ENCODE results near the gene DOK7. TPM values are rescaled to one million over a fixed set of nuclear protein-coding genes. Genes with fewer than 3 reads are reported as not detected.

The DOK7 gene
- total RNA-seq, 2 experiments from 2014 or later: not detected

DNA sequence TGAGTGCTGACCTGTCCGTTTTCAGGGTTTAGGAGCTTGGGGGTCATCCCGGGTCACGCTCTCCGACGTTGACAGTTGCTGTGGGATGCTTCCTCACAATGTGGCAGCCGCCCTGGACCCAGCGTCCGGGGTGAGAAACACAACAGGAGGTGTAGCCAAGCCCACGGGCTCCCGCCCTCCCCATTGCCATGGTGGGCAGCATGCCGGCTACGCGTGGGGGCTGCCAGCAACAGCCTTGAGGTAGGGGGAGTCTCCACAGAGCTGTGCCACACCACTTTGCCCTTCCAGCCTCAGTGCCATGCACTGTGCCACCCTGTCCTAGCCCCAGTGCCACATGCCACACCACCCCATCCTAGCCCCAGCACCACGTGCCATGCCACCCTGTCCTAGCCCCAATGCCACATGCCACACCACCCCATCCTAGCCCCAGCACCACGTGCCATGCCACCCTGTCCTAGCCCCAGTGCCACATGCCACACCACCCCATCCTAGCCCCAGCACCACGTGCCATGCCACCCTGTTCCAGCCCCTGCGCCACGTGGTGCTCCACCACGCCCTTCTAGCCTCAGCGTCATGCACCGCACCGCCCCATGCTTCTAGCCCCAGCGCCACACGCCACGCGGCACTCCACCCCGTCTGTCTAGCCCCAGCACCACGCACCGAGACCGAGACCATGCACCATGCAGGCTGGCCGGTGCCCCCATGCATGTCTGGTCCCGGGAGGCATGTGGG lies 29.8 kb upstream of the DOK7 start:
- Mint-ChIP-seq H3K27ac (no peak overlapping the region), H3K4me1 (ENCODE audit: low read depth) (no peaks in the 10 kb centered on the region), H3K4me3 (no peak overlapping the region), H3K9me3 (no peaks in the 10 kb centered on the region), H3K36me3 (ENCODE audit: low read depth) (peaks cover 10% of the 10 kb centered on the region), H3K27me3 (no peaks in the 10 kb centered on the region)
- ChIA-PET POLR2A (no interaction called here), CTCF (no interaction called here)
- H3K27me3 ChIP-seq (ENCODE audit: control insufficient read depth in 1 of 2, insufficient read depth in 2 of 2, low read length in 2 of 2): no peaks in the 10 kb centered on the region
- ATAC-seq (ENCODE audit: poor library complexity) (no peak), DNase-seq (no peak)
- no peaks in the 10 kb centered on the region for H3K9me3 ChIP-seq (ENCODE audit: control insufficient read depth in 1 of 2, insufficient read depth in 1 of 2, low read length in 2 of 2)
- intact Hi-C loops (cut with DNase I, micrococcal nuclease): no loop called here
- no peaks in the 10 kb centered on the region for H3K4me1 ChIP-seq (ENCODE audit: insufficient read depth, low read length)
- TF ChIP-seq, protein P1, sequence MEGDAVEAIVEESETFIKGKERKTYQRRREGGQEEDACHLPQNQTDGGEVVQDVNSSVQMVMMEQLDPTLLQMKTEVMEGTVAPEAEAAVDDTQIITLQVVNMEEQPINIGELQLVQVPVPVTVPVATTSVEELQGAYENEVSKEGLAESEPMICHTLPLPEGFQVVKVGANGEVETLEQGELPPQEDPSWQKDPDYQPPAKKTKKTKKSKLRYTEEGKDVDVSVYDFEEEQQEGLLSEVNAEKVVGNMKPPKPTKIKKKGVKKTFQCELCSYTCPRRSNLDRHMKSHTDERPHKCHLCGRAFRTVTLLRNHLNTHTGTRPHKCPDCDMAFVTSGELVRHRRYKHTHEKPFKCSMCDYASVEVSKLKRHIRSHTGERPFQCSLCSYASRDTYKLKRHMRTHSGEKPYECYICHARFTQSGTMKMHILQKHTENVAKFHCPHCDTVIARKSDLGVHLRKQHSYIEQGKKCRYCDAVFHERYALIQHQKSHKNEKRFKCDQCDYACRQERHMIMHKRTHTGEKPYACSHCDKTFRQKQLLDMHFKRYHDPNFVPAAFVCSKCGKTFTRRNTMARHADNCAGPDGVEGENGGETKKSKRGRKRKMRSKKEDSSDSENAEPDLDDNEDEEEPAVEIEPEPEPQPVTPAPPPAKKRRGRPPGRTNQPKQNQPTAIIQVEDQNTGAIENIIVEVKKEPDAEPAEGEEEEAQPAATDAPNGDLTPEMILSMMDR (IDR thresholded peaks at IDR 0.05): no peak
- no peak overlapping the region for H3K27ac ChIP-seq (ENCODE audit: low read depth in 1 of 2, low read length in 2 of 2)
- no peaks in the 10 kb centered on the region for H3K36me3 ChIP-seq (ENCODE audit: insufficient read depth, low read length)
- no peak overlapping the region for H3K4me3 ChIP-seq (ENCODE audit: low read length)

DNA sequence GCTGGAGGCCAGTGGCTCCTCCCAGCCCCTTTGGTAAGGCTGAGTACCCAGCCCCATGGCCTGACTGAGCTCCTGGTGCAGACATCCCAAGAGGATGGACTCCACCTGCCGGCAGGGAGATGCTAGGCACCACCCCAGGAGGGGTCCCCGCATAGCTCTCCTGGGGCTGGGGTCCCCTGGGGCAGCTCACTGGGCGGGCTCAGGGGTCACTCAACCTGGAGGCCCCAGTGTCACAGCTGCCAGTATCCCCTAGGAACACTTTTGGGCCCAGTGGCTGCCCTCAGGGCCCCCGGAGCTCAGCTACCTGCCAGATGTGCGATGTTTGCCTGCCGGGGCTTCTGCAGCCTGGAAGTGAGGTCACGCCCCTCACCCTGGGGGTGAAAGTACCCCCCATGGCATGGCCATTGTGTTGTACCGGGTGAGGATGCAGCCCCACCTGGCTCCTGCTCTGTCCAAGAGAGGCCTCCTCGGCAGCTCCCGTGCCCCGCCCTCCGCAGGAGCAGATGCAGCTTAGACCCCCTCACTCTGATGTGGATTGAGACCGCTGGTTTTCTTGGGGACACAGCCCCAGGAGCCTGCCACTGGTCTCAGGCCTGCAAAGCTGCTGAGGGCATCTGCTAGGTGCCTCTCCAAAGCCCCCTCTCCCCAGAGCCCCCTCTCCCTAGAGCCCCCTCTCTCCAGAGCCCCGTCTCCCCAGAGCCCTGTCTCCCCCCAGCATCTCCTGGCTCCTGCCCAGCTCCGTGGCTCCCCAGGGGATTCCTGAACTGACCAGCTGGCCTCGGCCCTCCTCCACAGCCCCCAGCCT lies 28.0 kb upstream of the DOK7 start:
- intact Hi-C loops (cut with DNase I, micrococcal nuclease): no loop called here
- Mint-ChIP-seq H3K4me3 (no peak overlapping the region), H3K9me3 (no peaks in the 10 kb centered on the region), H3K27me3 (no peaks in the 10 kb centered on the region), H3K36me3 (ENCODE audit: low read depth) (no peaks in the 10 kb centered on the region), H3K4me1 (ENCODE audit: low read depth) (no peaks in the 10 kb centered on the region), H3K27ac (no peak overlapping the region)
- Histone ChIP-seq H3K36me3 (ENCODE audit: insufficient read depth, low read length) (no peaks in the 10 kb centered on the region), H3K4me1 (ENCODE audit: insufficient read depth, low read length) (no peaks in the 10 kb centered on the region), H3K27ac (ENCODE audit: low read depth in 1 of 2, low read length in 2 of 2) (no peak overlapping the region), H3K4me3 (ENCODE audit: low read length) (no peak overlapping the region), H3K27me3 (ENCODE audit: control insufficient read depth in 1 of 2, insufficient read depth in 2 of 2, low read length in 2 of 2) (no peaks in the 10 kb centered on the region), H3K9me3 (ENCODE audit: control insufficient read depth in 1 of 2, insufficient read depth in 1 of 2, low read length in 2 of 2) (no peaks in the 10 kb centered on the region)
- no peak for ATAC-seq (ENCODE audit: poor library complexity)
- no peak for DNase-seq
- TF ChIP-seq, protein P1 (IDR thresholded peaks at IDR 0.05): no peak
- CTCF ChIA-PET: no interaction called here
- POLR2A ChIA-PET: no interaction called here

DNA sequence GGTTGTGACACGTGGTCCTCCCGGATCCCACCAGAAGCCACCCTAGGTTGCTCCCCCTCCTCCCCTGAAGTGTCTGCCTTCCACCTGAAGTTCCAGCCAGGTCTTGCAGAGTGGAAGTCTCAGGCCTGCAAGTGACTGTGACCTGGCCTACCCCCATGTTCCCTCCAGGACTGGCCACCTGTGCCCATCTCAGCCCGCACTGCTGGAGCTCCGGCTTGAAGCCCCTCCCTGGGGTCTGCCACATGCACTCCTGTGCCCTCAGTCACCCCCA lies 27.5 kb upstream of the DOK7 start:
- H3K4me1 Mint-ChIP-seq (ENCODE audit: low read depth): no peaks in the 10 kb centered on the region
- H3K27ac Mint-ChIP-seq: no peak overlapping the region
- Histone ChIP-seq H3K36me3 (ENCODE audit: insufficient read depth, low read length) (no peaks in the 10 kb centered on the region), H3K4me1 (ENCODE audit: insufficient read depth, low read length) (no peaks in the 10 kb centered on the region), H3K27me3 (ENCODE audit: control insufficient read depth in 1 of 2, insufficient read depth in 2 of 2, low read length in 2 of 2) (no peaks in the 10 kb centered on the region), H3K4me3 (ENCODE audit: low read length) (no peak overlapping the region), H3K27ac (ENCODE audit: low read depth in 1 of 2, low read length in 2 of 2) (no peak overlapping the region), H3K9me3 (ENCODE audit: control insufficient read depth in 1 of 2, insufficient read depth in 1 of 2, low read length in 2 of 2) (no peaks in the 10 kb centered on the region)
- no peaks in the 10 kb centered on the region for H3K36me3 Mint-ChIP-seq (ENCODE audit: low read depth)
- H3K4me3 Mint-ChIP-seq: no peak overlapping the region
- no peaks in the 10 kb centered on the region for H3K9me3 Mint-ChIP-seq
- POLR2A ChIA-PET: no interaction called here
- TF ChIP-seq, protein P1 (IDR thresholded peaks at IDR 0.05): no peak
- H3K27me3 Mint-ChIP-seq: no peaks in the 10 kb centered on the region
- CTCF ChIA-PET: no interaction called here
- DNase-seq (no peak), ATAC-seq (ENCODE audit: poor library complexity) (no peak)
- intact Hi-C loops (cut with DNase I, micrococcal nuclease): no loop called here

Measured in CD4-positive, alpha-beta T cell (primary cell).